HG02938 (cell line): ENCODE measurements around the gene SIDT2.
"Not testable (repeated sequence)": the region's sequence is repeated elsewhere in the genome, so short reads cannot be mapped to it uniquely, and the experiment has no call there.

Source experiments
- ATAC-seq: cut with Tn5 transposase; IDR thresholded peaks from one replicate; pipeline ENCODE4 v1.9.1; 2021; ENCODE audit warnings: mild to moderate bottlenecking, moderate library complexity; ENCODE audit not compliant: unreplicated experiment

The SIDT2 gene

DNA sequence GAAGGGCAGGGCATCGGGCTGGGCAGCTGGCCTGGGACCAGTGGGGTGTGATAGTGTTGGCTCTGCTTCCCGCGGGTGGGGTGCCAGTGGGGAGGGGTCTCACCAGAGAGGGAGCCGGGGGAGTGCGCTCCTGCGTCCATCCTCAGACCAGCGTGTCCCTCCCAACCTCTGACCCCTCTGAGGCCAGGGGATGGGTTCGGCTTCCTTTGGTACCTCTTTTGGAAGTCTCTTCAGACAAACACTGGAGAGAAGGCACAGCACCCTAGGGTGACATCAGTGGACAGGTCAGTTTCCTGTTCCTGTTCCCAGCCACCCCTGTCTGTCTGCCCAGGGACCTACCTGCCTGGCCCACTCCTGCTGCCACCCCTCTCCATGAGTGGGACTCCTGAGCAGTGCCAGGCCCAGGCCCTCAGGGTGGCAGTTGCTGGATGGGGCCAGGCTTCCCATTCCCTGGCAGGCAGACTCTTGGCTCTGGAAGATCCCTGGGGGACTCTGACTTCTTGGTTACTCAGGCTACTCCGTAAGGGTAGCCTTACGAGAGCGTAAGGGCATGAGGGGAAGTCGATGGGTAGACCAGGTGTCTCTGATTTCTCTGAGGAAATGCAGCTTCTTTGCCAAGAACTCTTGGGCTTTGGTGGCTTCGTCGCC is 23.2 kb downstream of the SIDT2 start:
- ATAC-seq = no peak

DNA sequence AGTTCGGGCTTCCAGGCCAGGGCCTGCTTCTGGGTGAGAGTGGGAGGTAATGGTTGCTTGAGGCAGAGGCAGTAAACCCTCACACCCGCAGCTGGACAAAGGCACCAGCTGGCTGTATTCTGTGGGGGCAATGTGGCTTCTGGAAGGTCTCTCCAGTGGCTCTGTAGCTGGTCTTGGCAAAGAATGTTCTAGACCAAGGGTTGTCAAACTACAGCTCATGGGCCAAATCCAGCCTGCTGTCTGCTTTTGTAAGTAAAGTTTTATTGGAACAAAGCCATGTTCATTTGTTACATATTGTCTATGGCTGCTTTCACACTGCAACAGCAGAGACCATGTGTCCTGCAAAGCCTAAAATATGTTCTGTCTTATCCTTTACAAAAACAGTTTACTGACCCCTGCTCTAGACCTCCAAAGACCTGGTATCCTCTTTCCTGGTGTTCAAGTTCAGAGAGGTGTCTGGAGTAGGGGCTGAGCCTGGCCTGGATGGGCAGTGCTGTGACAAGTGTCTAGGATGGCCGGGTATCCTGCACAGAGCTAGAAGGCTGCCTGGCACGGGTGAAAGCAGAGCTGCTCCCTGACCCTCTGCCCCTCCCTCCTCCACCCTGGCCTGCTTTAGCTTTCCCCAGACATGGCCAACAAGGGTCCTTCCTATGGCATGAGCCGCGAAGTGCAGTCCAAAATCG is 24.0 kb downstream of the SIDT2 start:
- no peak for ATAC-seq

DNA sequence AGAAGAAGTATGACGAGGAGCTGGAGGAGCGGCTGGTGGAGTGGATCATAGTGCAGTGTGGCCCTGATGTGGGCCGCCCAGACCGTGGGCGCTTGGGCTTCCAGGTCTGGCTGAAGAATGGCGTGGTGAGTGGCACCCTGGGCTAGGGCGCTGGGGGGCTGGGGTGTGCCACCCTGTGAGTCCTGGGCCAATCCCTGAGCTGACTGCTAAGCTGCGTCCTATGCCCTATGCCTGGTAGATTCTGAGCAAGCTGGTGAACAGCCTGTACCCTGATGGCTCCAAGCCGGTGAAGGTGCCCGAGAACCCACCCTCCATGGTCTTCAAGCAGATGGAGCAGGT is 24.5 kb downstream of the SIDT2 start:
- ATAC-seq = no peak

DNA sequence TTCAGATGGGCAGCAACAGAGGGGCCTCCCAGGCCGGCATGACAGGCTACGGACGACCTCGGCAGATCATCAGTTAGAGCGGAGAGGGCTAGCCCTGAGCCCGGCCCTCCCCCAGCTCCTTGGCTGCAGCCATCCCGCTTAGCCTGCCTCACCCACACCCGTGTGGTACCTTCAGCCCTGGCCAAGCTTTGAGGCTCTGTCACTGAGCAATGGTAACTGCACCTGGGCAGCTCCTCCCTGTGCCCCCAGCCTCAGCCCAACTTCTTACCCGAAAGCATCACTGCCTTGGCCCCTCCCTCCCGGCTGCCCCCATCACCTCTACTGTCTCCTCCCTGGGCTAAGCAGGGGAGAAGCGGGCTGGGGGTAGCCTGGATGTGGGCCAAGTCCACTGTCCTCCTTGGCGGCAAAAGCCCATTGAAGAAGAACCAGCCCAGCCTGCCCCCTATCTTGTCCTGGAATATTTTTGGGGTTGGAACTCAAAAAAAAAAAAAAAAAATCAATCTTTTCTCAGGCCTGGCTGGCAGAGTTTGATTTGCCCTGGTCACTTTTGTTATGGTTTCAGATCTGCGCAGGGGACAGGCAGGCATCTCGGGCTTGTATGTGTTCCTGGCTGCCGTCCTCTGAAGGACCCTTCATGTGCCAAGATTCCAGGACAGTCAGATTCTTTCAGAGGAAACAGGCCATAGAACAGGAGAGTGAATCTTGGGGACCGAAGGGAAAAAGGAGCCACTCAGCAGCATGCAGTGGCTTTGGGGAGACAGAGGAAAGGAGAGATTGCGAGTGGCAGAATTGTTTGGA is 25.9 kb downstream of the SIDT2 start:
- no peak for ATAC-seq

DNA sequence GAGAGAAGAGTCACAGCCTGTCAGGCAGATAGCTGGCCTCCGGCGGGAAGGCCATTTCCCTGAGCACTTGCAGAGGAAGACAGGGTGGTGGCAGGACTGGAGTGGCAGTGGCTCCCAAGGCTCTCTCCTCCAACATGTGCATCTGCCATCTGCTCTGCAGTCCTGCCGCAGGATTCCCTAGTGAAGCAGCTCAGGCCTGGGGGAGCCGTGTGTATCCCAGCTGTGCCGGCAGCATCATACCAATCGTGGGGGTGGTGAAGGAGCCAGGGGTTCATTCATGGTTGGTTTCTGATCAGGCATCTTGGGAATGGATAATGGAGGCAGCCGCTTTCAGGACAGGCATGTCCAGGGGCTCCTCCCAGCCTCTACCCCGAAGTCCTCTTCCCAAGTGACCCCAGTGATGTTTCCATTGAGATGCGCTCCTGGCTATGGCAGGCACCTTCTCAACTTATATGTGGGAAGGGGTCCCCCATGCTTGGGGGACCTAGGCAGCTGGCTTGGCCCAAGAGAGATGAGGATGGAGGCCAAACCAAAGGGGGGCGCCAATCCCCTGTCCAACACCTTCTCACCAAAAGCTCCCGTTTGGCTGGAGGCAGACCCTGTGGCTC is 26.8 kb downstream of the SIDT2 start:
- no peak for ATAC-seq

DNA sequence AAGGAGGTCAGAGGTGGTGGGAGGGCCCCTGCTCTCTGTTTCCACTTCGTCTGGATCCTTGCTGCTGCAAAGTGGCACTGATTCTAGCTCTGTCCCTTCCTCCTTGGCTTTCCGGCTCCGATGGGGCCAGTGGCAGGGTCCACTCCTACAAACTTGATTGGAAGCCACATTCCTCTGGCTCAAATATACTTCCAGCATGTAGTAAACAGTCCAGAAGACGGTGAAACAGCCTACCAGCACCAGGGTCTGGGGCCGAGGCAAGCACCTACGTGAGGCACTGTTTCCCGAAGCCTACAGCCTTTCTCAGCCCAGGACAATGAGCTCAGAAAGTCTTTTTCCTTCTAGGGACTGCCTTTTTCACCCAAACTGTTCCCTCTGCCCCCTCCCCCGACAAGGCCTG is 27.6 kb downstream of the SIDT2 start:
- not testable (repeated sequence) for ATAC-seq

DNA sequence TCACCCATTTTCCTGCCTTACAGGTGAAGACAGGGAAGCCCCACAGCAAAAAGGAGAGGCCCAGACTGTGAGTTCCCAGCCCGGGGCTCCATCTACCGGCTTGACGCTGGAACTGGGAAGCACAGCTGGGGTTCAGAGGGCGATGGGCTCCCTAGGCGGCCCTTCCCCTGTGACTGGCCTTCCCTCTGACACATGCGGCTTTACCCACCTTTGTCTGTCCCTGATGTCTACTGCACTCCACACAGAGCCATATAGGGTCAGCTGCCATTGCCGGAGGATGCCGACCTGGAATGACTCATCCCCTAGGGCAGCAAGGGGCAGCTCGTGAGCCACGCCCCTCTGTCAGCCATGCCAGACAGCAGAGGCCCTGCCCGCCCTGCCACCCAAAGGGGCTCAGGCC is 28.3 kb downstream of the SIDT2 start:
- not testable (repeated sequence) for ATAC-seq

DNA sequence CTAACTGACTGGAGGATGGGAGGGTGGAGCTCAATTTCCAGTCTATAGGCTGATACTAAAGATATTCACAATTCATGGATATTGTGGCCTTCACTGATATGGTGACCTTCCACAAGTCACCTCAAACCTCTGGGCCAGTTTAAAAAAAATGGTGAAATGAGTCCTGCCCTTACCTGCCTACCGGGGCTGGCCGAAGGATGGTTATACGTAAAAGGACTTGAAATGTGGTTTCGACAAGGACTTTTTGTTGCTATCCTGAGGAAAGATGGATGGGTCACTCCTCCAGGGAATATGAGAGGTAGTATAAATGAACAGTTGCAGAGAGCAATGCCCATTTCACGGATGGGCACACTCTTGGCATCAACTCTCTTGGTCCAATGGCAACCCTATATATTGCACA is 28.9 kb downstream of the SIDT2 start:
- ATAC-seq = not testable (repeated sequence)

DNA sequence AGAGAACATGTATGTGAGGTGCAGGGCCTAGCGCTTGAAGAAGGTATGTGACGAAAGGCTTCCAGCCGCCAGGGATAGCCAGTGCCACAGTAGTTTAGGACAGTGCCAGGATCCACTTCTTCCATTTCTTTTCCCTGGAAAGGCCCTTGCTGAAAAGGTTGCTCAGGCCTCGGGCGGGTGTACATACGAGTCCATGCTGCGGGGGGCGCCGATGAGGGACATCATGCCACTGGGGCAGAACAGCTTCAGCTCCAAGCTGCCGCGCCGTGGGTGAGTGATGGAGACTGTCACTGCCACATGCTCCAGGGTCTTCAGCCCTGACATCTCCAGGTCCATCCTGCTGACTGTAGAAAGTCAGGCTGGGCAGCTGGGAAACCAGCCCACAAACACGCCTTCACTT is 30.2 kb downstream of the SIDT2 start:
- not testable (repeated sequence) for ATAC-seq

DNA sequence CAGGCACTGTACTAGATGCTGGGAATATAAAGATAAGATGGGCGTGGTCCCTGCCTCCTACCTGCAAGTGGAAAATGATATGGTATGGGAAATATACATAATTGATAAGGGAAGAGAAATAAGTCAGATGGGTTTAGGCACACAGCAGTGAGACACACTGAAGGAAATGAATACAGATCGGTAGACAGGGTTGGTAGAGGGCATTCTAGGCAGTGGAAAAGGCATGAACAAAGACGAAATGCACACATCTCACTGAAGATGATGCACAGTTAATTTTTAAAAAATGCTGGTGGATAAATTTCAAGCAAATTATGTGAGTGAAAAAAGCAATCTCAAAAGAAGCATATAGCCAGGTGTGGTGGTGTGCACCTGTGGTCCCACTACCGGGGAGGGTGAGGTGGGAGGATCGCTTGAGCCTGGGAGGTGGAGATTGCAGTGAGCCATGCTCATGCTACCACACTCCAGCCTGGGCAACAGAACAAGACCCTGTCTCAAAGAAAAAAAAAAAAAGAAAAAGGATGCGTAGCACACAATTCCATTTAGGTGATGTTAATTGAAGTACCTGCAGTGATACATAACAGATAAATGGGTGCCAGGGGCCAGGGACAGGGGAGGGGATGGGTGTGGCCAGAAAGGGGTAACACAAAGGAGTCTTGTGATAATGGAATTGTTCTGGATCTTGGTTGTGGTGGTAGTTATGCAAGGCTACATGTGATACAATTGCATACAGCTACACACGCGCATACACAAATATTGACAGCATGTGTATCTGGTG is 31.0 kb downstream of the SIDT2 start:
- not testable (repeated sequence) for ATAC-seq

DNA sequence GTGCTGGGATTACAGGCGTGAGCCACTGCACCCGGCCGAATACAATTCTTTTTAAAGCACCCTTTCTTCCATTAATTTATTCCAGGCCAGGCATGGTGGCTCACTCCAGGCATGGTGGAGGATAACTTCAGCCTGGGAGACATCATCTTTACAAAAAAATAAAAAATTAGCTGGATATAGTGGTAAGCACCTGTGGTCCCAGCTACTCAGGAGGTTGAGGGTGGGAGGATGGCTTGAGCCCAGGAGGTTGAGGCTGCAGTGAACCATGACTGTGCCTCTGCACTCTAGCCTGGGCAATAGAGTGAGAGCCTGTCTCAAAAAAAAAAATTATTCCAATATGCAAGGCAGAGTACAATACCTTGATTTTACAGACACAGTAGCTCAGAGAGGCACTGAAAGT is 32.1 kb downstream of the SIDT2 start:
- no peak for ATAC-seq

DNA sequence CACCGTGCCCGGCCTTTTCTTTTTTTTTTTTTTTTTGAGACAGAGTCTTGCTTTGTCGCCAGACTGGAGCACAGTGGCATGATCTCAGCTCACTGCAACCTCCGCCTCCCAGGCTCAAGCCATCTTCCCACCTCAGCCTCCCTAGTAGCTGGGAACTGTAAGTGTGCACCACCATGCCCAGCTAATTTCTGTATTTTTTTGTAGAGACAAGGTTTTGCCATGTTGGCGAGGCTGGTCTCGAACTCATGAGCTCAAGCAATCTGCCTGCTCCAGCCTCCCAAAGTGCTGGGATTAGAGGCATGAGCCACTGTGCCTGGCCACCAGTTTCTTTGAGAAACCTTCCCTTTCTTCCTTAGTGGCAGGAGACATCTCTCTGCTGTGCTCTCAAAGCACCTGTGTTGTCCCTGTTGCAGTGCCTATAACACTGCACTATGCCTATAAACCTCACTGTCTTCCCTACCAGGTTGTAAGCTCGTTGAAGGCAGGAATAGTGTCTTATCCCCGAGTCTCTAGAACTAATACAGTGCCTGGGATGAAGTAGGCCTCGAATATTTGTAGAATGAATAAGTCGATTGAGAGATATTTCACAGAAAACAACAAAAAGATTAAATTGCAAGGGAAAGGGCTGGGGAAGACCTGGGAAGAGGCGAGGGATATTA is 34.3 kb downstream of the SIDT2 start:
- ATAC-seq = no peak

DNA sequence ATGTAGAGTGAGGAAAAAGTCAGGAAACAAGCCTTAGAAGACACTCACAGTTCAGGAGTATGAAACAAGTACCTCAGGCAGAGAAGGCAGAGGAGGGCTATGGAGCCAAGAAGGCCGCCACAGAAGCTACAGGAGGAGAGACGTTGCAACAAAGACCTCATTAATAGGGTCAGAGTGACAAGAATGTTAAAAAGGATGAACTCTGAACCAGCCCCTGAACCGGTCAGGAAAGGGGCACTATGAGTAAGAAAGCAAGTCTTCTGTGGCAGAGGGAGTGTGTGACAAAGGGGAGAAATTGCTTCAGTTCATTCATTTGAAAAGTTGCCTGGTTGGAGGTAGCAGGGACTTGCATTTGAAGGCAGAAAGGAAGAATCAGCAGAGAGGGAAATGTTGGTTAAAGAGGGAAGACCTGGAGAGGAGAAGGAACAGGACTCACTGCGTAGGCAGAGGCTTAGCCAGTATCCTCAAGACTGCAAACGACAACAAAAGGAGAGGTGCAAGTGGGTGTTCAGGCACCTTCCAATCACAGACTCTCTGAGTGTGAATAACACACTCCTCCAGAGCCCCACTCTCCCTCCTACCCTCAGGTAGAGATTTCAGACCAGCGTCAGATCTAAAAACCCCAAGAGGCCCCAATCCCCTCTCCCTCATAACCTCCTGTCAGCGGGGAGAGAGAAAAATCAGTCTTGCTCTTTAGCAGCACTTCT is 36.0 kb downstream of the SIDT2 start:
- no peak for ATAC-seq

DNA sequence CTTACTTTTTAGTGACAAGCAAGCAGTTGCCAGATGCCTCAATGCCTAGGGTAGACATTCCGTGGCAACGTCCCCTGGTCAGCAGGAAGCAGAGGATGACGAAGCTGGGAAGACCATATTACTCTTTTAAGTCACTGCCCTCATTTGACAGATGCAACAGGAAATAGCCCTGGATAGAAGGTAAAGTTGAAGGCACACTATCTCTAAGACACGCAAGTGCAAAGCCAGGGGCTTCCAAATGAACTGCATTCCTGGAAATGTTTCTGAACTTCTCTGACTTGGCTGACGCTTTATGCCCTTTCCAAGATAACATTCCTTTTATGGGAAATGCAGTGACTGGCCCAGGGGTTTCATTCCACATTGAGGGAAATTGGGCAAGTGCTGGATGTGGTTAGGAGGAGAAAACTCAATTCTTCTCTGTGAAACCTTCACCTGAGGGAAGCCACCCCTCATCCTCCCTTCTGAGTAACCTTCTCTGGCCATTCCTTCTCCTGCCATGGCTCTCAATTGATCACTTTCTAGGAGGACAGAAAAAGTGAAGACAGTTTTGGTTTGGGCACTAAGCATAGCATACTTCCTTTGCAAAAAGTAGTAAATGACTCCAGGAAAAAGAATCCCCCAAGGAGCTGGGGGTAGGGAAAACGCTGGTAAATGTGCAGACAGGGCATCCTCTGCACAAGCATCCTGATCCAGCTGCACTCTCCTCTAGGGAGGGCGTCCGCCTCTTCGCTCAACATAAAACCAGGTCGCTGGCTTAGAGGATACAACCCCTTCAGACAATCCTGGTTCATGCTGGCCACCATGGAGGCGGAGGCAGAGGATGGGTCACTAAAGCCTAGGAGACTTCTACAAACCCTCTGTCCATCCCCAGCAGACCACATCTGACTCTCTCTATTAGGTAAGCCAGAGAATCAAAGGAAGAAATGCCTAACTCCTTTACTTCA is 38.9 kb downstream of the SIDT2 start:
- no peak for ATAC-seq

DNA sequence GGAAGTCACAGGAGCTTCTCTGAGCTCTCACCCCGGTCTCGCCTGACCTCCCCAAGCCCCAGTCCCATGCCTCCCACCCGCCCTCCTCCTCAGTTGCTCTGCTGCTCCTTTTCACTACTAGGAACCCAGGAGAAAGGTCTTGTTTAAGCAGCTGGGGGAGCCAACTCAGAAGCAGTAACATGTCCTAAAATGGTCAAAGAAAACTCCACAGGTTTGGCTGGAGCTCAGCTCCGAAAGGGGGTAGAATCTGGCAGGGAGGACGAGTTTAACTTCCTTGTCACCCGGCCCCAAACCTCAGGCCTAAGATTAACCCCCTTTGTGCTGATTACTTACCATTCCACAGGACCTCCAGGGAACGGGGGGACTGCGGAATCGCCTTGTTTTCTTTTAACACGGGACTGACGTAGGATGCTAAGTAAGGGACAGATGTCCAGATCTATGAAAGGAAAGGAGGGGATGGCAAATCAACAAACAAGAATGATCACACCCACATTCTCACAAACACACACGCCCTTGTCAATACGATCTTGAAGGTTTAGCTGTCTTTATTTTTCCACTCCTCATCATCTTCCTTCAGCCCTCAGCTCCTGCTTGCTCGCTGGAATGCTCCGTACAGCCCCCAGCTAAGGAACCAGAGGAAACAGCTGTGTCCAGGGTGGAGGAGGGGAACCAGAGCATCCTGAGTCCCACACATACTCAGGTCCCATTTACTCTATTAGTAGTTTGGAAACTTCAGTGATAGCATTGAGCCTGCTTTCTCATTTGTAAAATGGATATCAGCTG is 39.8 kb downstream of the SIDT2 start:
- ATAC-seq = no peak

DNA sequence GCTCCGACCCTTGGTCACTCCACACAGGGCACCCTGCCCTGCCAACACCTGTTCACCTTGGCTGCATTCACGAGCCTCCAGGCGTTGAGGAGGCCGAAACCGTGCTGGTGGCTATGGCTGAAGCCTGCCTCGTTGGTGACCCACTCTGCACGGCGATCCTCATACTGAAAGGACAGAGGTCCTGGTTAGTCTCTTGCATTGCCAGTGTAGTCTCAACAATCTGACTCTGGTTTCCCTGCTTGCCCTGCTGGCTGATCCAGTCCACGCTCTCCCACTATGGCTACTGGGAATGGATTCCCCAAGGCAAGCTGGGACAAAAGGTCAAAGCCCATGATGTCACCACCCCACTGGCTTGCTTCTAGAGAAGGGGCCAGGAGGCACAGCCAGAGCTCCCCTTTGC is 40.5 kb downstream of the SIDT2 start:
- no peak for ATAC-seq

DNA sequence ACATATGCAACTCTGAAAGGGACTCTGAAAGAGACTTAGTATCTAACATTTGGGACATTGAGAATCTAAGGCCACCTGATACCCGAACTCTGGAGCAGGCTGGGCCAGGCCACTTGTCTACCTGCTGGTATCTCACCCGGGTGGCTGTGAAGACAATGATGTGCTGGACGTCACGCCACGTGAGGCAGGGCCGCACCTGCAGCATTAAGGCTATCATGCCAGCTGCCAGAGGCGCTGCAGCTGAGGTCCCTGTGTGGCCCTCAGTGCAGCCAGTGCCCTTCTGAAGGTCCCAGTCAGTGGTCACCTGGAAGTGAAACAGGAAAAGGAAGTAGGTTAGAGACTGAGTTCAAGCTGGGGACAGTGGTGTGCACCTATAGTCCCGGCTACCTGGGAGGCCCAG is 40.9 kb downstream of the SIDT2 start:
- no peak for ATAC-seq

DNA sequence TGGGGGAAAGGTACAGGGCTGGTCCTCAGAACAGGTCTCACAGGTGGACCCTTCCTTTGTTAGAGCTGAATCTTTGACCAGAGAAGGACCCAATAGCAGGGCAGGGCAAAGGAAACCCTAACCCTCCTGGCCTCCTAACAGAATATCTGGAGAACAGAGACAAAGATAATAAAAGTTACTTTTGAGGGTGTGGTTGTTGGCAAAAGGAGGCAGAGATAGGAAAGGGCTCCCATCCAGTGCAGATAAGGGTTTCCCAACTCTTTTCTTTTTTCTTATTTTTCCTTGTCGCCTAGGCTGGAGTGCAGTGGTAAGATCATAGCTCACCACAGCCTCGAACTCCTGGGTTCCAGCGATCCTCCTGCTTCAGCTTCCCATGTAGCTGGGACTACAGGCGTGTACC is 41.5 kb downstream of the SIDT2 start:
- no peak for ATAC-seq
